NCI-H2196 (cell line): ENCODE results near the gene COG5.

Experiments used
- DNase-seq: peaks from one replicate; lab custom pipeline; 2025; ENCODE audit not compliant: unreplicated experiment; lab: John Stamatoyannopoulos, UW

The COG5 gene

DNA sequence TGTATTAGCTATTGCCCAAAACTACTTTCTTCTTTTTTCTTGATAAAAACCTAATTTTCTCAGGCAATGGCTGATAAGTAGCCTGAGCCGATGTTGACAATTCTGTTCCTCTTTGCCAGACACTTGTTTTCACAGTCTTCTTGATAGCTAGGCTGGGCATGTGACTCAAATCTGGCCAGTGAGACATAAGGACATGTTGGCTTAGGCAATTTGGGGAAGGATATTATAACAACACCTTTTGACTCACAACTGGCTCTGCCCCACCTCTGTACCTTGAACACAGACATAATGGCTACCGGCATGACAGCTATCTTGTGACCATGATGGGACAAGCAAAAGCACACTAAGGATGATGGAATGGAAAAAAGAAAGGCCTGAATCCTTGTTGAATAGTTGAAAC, 166.7 kb downstream of the COG5 start:
- no peak for DNase-seq

DNA sequence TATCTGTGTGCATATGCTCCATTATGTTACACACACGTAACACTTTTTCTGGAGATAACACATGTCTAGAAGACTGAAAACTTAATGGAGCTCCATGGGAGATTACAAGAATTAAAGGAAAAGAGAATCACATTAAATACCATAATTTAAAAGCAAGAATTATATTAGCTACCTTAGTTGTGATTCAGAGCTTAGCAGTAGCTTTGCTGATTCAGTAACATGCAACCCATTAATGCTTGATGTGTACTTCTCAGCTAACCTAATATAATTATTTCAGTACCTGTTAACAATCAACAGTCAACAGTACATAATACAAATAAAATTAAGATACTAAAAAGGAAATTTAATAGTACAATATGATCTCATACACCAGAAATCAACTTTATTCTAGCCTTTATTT, 167.6 kb downstream of the COG5 start:
- no peak for DNase-seq

DNA sequence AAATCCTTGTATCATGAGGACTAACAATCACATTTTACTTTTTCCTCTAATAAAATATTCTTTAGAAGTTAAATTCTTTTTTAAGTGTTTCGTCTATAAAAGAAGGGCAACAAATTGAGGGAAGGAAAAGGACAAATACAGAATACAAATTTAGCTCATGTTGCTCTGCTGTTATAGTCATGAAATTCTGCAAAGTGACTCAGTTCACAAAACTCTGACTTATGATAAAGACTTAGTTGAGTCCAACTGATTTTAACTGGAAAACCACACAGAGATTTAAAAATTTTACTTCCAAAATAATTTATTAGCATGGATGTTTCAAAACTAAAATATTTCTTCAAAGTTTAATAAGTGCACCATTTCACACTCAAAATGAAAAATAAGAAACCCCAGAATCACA, 168.9 kb downstream of the COG5 start:
- no peak for DNase-seq

DNA sequence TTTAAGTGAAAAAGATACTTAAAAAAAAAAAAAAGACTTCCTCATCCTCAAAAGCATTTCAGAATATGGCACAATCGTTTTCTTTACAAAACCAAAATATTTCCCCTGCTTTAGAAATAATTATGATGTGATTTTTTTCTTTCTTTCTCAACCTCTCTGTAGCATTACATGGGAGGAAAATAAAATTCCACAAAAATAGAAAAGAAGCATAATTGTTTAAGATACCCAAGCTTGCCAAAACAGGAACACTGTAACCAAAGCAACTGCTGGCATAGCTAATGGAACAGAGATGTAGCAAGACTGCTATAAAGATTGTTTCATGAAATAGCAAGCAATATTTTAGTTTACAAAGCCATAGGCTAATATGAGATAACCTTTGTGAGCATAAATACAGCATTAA, 169.4 kb downstream of the COG5 start:
- no peak for DNase-seq

DNA sequence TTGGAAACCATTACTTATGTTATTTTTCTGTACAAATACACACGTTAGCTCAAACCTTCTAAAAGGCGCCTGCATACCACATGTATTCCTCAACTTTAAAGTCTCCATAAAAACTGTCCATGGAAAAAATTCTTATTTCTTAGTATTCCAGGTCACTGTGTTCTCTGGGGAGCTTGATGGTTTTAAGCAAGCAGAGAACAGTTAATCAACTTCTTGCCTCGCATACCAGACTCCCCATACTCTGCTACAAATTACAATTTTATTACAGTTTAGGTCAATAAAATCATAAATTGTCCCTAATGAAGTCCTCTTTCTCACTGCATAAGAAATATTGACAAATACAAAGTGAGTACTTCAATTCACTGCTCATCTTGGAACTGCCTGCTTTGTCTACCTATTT, 170.9 kb downstream of the COG5 start:
- DNase-seq = no peak

DNA sequence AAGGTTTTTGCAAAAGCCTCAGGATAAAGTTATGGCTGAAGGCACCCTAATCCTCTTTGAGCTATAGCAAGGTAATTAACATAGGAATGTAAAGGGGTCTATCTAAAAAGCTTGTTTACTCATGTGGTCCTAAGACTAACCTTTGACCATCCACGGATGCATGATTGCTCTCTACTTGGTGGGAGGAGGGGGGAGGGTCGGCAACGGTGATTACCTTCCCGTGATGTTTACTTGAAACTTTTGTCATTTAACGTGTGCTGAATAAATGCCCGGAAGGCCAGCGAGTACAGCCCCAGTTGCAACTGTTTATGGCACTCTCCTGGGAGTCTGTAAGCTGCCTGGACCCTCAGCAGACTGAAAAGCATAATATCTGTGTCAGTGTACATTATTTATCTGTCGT, 172.8 kb downstream of the COG5 start:
- no peak for DNase-seq

DNA sequence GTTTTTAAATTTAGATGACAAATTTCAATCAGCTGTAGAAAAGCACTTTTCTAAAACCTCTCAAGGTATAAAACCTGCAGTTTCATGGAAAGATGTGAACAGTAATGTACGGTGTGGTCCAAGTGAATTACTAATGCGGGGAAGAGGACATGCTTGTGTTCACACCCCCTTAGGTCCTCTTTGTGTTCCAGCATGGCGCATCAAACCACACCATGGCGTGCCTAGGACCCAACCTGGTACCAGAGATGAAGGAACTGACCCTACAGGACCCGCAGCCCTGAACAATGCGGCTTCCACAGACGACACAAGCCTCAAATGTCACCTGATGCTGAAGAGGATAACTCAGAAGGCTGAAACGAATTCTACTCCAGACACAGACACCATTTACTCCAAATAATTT, 175.1 kb downstream of the COG5 start:
- no peak for DNase-seq

DNA sequence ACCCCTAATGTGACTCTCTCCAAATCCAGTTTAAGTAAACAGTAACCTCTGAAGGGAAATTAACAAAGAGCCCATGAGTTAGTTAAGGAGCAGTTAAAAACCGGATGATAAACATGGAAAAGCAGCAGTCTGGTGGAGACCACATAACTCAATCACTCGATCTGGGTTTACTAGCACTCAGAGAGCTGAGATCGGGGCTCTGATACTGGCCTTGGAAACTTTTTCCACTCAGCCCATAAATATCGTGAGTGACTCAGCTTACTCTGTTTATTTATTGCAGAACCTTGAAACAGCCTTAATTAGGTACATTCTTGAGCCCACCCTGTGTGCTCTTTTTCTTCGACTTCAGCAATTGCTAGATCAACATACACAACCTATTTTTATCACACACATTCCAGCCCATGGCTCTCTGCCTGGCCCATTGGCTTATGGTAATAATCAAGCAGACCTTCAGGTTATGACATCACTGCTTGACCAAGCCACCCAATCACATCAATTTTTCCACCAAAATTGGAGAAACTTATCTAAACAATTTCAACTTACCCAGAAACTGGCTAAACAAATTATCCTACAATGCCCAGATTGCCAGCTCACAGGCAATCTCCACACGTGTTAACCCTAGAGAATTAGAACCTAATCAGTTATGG, 176.0 kb downstream of the COG5 start:
- no peak for DNase-seq

DNA sequence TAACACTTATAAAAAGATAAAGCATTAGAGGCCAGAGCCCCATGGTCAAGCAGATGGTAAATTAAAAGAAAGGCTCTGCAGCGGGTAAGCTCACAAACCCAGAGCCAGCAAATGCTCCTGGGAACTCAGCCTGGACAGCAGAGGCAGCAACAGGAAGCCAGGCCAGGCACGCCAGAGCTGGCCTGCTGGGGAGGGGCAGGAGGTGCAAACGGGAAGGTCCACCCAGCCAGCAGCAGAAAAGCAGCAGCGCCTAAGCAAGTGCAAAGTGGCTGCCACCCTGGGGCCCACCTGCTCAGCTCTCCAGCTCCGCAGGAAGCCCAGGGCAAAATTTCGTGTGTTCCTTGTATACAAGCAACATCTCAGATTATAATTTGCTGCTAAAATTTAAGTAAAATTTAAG, 176.6 kb downstream of the COG5 start:
- DNase-seq = no peak

DNA sequence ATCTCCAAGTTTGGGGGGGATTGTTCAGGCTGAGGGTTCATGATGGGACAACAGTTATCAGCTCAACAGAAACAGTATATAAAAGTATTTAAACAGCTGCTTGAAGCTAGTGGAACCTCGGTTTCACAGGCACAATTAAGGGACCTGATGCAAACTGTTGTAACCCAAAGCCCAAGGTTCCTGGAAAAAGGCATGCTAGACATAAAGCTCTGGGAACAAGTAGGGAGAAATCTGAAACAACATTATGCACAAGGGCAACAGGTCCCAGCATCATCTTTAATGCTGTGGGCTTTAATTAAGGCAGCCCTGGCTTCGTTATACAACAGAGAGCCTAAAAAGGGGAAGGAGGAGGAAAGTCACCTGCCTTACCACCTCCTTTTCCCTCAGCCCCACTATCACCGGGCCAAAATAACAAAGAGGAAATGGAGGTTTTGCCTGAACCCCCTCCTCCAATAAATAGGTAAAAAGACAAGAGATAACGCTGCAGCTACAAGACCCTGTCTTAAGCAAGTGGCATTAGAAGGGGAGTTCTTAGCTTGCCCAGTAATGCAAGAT, 177.1 kb downstream of the COG5 start:
- no peak for DNase-seq

DNA sequence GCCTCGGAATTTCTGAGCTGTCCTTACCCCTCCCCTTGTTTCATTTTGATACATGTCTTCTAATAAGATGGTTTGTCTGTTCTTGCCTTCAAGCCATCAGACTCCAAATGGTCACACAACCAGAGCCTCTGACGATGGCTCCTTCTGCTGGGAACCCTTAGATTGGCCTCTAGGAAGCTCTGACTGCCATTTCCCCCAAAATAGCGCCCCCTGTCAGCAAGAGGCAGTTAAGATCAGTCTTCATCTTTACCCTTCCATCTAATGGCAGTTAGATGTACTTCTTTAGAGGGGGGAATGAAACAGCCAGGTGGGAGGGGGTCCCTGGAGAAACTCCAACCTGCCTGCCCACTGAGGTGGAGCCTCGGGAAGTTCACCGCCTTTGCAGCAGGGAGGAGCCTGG, 179.7 kb downstream of the COG5 start:
- no peak for DNase-seq

DNA sequence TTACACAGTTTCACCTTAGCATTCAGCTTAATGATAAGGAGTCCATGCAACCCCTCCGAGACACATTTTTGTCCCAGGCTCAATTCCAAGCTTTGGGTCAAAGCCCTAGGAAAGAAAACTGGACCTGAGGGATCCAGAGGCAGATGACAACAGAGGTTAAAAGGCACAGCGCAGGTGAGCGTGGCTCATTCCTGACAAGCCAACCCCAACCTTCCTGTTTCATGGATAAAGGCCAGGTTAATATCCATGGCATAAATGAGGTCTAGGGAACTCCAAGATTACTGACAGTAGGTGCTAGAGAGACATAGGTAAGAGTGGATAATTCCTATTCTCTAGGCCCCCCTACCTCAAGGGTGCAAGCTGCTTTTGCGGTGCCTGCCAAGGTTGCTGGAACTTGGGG, 180.5 kb downstream of the COG5 start:
- DNase-seq = no peak

DNA sequence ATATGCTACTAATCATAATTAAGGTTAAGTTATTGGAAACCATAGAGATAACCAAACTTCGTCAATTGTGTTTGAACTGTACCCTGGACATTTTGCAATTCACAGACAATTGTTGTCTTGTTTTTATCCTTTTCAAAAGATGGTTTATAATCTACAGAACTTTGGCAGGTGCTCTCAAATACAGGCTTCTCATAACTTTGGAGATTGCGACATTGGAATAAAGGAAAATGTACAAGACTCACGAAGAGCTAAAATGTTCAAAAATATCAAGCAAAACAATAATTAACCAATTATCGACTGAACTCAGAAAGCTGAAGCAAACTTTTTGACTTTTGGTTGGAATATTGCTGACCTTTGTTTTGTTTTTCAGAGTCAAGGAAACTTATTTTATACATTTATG, 182.3 kb downstream of the COG5 start:
- DNase-seq = no peak

DNA sequence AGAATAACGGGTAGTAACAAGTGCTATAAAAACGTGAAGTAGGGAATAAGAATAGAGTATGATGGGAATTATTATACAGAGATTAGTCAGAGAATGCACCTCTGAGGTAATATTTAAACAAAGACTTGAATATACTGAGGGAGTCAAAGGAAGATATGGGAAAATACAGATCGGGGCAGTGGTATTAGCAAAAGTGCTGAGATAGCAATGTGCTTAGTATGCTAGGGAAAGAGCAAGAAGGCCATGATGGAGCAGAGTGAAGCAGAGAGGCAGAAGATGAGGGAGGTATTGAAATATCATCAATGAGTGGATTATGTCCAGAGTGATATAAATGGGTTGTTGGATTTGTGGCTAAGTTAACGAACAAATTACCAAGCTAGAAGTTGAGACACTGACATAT, 190.4 kb downstream of the COG5 start:
- DNase-seq = no peak

DNA sequence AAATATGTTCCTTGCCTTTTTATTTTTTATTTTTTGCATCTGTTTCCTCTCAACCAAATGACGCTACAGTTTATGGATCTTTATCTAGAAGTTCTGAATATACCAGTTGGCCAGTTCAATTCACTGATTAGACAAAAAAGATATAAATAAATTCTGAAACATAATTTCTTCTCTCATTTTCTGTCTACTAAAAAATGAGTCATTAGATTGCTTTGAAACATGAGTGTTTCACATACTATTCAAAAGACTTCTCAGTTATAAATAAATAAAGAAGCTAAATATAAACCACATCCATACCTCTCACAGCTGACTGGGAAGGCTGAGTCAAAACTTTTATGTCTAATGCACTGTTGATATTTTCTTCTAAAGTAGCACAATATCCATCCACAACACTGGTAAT, 191.4 kb downstream of the COG5 start:
- no peak for DNase-seq

DNA sequence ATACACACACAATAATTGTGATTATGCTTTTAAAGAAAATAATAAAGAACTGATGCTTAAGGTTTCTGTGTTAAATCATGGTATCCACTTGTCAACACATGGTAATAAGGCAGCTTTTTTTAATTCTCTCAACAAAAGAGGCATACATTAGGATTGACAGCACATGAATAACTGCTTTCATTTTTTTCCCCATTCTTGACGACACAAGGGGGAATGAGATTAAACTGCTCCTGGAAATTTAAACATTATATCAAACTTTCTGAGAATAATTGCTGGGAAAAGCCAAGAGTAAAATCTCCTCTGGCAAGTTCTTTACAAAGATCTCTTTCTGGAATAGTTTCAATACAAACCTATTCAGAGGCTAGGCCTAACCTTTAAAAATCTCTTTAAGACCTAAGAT, 192.9 kb downstream of the COG5 start:
- no peak for DNase-seq

DNA sequence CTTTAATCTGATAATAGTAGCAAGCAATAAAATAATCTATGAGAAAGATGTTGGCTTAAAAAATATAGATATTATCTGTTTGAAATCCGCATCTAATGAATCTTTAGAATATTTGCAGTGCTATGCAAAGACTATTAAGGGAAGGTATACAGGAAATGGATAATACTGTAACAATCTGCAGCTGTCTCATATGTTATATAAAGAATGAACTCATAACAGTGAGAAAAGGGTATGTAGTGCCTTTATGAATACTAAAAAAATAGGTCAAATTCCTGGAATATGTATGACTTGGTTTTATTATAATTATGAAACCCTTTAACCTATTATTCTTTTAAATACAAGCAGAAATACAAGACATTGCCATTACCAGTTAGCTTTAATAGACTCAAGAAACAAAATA, 198.9 kb downstream of the COG5 start:
- DNase-seq = no peak

DNA sequence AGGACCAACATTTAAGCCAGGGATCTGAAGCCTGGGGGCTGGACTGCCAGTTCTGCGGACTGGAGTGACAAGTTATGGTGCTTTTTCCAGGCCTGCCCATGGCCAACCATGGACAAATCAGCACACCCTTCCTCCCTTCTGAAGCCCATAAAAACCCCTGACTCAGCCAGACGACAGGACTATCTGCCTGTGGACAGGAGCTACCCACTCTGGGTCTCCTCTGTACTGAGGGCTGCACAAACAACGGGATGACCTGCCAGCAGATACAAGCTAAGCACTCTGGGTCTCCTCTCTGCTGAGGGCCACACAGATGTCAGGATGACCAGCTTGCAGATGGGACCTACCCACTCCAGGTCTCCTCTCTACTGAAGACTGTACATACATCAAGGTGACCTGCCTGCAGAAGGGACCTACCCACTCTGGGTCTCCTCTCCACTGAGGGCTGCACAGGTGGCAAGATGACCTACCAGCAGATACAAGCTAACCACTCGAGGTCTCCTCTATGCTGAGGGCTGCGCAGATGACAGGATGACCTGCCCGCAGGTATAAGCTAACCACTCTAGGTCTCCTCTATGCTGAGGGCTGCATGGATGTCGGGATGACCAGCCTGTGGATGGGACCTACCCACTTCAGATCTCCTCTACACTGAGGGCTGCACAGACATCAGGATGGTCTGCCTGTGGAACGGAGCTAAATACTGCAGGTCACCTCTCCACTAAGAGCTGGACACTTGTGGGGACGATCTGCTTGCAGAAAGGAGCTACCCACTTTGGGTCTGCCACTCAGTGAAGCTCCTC, 204.0 kb downstream of the COG5 start:
- no peak for DNase-seq

DNA sequence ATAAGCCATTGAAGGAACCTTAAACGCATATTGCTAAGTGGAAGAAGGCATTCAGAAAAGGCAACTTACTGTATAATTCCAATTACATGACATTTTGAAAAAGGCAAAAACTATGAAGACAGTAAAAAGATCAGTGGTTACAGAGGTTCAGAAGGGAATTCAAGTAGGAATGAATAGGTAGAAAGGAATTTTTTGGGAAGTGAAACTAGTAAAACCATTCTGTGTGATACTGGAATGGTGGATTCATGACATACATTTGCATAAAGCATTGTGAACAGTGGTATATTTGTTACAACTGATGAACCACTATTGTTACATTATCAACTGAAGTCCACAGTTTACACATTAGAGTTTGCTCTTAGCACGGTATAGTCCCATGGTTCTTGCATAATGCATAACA, 208.1 kb downstream of the COG5 start:
- DNase-seq = no peak

DNA sequence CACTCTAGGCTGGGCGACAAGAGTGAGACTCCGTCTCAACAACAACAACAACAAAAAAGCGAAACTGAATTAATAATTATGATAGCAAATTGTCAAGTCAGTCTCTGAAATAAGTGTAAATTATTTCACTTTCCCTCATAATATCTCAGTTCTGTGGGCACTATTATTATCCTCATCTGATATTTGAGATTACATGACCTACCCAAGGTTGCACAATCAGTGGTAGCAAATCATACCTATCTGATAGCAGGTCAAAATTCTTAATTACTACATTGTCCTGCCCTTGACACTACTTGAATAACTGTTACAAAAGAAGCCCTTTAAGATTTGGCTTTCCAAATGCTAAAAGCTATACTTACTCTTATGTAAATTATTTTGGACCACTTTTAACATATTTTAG, 209.1 kb downstream of the COG5 start:
- no peak for DNase-seq

DNA sequence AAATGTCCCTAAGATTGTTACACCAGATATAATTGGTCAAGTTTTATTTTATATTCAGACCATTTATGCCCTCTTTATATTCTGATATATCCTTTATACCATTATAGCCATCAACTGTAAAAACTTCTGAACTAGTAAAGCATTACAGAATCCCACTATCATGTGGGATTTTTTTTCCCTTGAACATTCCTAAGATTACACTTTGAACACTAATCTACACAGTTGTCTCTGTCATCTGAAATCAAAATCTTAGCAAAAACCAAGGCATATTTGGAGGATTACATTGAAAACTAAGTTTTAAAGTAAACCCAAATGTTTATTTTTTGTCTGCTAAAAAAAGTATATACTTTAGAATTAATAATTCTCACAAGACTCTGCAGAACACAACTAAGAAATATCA, 210.0 kb downstream of the COG5 start:
- DNase-seq = no peak

DNA sequence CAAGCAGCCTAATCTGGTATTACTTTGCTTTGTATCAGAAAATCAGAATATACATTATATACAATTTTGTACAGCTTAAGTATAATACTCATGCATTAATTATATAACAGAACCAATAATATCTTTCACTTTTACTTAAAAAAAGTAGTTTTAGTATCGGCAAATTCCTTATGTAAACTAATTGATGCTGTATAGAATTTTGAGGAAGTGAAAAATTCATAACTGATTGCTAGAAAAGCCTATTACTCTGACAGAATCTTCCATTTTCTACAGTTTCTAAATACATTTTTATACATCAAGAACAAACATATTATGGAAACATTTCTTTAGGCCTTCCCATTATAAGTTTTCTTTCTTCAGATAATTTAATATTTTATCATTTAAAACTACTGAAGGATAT, 217.8 kb downstream of the COG5 start:
- no peak for DNase-seq

DNA sequence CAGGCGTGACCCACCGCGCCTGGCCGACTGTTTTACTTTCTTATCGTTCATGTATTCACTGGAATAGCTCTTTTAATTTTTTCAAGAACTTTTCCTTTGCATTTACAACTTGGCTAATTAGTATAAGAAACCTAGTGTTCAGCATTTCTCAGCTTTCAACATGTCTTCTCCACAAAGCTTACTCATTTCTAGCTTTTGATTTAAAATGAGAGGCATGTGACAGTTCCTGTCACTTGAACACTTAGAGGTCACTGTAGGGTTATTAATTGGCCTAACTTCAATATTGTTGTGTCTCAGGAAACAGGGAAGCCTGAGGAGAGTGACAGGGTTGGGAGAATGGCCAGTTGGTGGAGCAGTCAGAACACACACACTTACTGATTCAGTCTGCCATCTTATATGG, 218.9 kb downstream of the COG5 start:
- DNase-seq = no peak
